ENCODE measurements around the gene PYCARD. TPM values are rescaled to one million over a fixed set of nuclear protein-coding genes. Genes with fewer than 3 reads are reported as not detected.
A peak's percentile ranks its signal among the peaks of the same experiment; 100 is the strongest.

Gene PYCARD
- total and polyA plus RNA-seq, 9 of the 15 experiments (the other 6 are each of a cell fraction or from before 2014, with no cell fraction given): 1.3 to 28.4 (median 6.0) TPM

DNA sequence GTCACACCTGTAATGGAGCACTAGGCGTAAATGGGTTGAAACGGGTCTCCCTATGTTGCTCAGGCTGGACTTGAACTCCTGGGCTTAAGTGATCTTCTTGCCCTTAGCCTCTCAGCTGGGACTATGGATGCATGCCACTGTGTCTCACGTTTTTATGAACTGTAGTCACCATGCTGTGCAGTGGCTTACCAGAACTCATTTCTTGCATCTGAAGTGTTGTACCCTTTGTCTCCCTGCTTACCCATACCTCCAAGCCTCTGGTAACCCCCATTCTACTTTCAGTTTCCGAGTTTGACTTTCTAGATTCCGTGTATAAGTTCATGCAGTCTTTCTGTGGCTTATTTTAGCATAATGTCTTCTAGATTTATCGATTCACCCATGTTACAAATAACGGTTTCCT, 7.7 kb downstream of the PYCARD start (continued):
- TF ChIP-seq, protein P1, sequence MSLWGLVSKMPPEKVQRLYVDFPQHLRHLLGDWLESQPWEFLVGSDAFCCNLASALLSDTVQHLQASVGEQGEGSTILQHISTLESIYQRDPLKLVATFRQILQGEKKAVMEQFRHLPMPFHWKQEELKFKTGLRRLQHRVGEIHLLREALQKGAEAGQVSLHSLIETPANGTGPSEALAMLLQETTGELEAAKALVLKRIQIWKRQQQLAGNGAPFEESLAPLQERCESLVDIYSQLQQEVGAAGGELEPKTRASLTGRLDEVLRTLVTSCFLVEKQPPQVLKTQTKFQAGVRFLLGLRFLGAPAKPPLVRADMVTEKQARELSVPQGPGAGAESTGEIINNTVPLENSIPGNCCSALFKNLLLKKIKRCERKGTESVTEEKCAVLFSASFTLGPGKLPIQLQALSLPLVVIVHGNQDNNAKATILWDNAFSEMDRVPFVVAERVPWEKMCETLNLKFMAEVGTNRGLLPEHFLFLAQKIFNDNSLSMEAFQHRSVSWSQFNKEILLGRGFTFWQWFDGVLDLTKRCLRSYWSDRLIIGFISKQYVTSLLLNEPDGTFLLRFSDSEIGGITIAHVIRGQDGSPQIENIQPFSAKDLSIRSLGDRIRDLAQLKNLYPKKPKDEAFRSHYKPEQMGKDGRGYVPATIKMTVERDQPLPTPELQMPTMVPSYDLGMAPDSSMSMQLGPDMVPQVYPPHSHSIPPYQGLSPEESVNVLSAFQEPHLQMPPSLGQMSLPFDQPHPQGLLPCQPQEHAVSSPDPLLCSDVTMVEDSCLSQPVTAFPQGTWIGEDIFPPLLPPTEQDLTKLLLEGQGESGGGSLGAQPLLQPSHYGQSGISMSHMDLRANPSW (CRISPR knock-in tag; IDR thresholded peaks at IDR 0.05): no peak
- TF ChIP-seq POLR2A (conservative IDR thresholded peaks at IDR 0.05) (peak; percentile 54), RBFOX2 (IDR thresholded peaks at IDR 0.05; ENCODE audit: low read depth, low read length) (peak; percentile 32; the same call in 1 of the 2 replicates), SUPT5H (IDR thresholded peaks at IDR 0.05) (peak; percentile 66), ZNF507 (tag; conservative IDR thresholded peaks at IDR 0.05) (no peak)

DNA sequence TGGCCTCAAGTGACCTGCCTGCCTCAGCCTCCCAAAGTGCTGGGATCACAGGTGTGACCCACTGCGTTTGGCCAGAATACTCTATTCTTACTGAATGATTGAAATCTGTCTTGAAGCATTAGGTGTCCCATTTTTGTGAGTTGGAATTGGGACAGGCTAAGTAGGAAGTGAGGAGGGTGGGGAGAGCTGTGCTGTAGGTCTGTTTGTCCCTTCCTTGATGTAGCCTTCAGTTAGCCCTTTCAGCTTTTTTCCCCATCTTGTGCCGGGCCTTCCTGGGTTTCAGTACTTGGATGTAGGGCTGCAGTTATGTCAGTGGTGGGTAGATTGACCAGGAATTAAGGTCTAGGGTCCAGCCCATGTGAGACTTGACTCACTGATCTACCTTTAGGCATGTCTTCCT, 8.7 kb downstream of the PYCARD start:
- Histone ChIP-seq H2AFZ (ENCODE audit: low read depth, low read length) (no peak overlapping the region), H3K36me3 (ENCODE audit: control insufficient read depth, insufficient read depth, low read length) (peaks cover 79% of the 10 kb centered on the region), H3K9me1 (ENCODE audit: control insufficient read depth, insufficient read depth, low read length) (no peaks in the 10 kb centered on the region), H3K79me2 (ENCODE audit: control insufficient read depth, insufficient read depth, low read length) (peaks cover 16% of the 10 kb centered on the region), H3K4me2 (ENCODE audit: insufficient read depth, low read length) (no peak overlapping the region), H3K9me3 (replicated peaks; ENCODE audit: control insufficient read depth, insufficient read depth, low read depth, low read length) (no peaks in the 10 kb centered on the region), H3K4me1 (replicated peaks in 1 of 2; ENCODE audit: control insufficient read depth in 2 of 2, insufficient read depth in 2 of 2, low read length in 2 of 2) (peaks cover 0 to 4% of the 10 kb centered on the region in 2 experiments; a peak in 2 of 5 replicates), H3K27ac (ENCODE audit: extremely low read depth, low read depth, low read length) (no peak overlapping the region), H3K9ac (ENCODE audit: insufficient read depth in 1 of 2, low read depth in 2 of 2, low read length in 2 of 2) (no peak overlapping the region), H4K20me1 (replicated peaks; ENCODE audit: control insufficient read depth, insufficient read depth, low read length) (peaks cover 15% of the 10 kb centered on the region), H3K27me3 (ENCODE audit: control insufficient read depth in 2 of 2, insufficient read depth in 2 of 2, low read length in 2 of 2) (no peaks in the 10 kb centered on the region), H3K4me3 (no peak overlapping the region)
- intact Hi-C loops (cut with micrococcal nuclease) (loop anchor here (1.0 kb wide), 1 partner anchor 9 kb away; no protein-coding TSS in a partner anchor), in situ Hi-C loops (cut with MboI) (no loop called here)
- 91% methylated on average over 2 of the region's 2 CpGs for WGBS (ENCODE audit: insufficient coverage, low coverage, missing lambda C conversion rate)
- ChIA-PET CTCF (ENCODE audit: low intra/inter-chr PET ratio) (no interaction called here), POLR2A (interaction anchor here (0.6 to 8.2 kb wide), 7 partner anchors 9 to 187 kb away, joined by 3 to 63 read pairs (median 4); partner anchors contain the start of genes FUS and PYCARD)
- peak in 1 of 4 experiments; percentile 13 for DNase-seq (ENCODE audit: extremely low read depth in 1 of 4, low spot score in 3 of 4)
- no peak for FAIRE-seq
- ATAC-seq: no peak; the same call in 2 of the 3 replicates
- no TSS peak for BruUV-seq (replicated peaks)
- TF ChIP-seq, protein P2, sequence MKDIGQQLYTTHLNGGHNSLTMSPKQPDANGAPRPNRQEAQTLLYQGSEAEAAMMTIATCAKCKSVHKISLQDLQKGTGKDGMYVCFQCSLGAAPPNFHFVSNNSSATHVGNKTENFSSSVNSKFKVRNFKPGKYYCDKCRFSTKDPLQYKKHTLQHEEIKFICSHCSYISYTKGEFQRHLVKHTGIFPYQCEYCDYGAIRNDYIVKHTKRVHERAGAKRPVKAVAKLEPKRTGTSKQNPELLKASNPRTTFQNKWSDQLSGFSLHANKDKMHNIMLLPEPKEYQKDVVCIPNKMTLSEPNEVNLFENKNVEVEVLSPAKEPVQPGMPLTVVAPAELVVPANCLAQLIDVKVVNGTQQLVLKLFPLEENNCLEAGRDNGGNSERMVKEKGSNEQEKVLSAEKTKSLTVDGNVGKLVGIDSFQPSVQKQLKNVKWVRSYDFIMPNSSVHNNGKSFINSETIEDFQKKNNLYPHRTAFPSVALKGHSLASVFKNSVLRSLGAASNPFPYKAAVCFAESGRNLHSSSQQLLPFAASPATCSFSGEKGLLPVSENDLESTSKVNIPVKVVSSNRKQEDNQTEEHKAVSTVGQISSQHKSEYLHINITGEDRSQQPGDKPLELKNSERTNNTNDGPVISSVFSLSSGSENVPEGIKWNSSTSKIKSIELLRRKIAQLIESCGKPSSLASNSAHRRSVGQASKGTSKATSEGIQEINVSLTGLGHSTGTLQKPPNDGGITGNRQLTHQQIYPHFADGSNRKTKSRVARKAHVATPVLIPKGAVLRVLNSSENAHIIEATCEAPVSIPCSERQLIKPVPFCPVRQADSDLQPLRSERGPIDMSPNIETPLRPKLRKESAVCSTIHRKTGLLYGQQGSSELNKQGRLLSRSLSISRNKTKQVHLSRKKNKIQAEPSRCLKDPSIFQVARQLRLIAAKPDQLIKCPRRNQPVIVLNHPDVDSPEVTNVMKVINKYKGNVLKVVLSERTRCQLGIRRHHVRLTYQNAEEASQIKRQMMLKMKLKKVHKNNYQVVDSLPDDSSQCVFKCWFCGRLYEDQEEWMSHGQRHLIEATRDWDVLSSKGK (CRISPR knock-in tag; IDR thresholded peaks at IDR 0.05): no peak
- TF ChIP-seq SRF (CRISPR knock-in tag; IDR thresholded peaks at IDR 0.05) (no peak), GATAD2A (IDR thresholded peaks at IDR 0.05) (no peak)
- TF ChIP-seq, protein P3, sequence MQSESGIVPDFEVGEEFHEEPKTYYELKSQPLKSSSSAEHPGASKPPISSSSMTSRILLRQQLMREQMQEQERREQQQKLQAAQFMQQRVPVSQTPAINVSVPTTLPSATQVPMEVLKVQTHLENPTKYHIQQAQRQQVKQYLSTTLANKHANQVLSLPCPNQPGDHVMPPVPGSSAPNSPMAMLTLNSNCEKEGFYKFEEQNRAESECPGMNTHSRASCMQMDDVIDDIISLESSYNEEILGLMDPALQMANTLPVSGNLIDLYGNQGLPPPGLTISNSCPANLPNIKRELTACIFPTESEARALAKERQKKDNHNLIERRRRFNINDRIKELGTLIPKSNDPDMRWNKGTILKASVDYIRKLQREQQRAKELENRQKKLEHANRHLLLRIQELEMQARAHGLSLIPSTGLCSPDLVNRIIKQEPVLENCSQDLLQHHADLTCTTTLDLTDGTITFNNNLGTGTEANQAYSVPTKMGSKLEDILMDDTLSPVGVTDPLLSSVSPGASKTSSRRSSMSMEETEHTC (IDR thresholded peaks at IDR 0.05): no peak
- TF ChIP-seq, protein P4, sequence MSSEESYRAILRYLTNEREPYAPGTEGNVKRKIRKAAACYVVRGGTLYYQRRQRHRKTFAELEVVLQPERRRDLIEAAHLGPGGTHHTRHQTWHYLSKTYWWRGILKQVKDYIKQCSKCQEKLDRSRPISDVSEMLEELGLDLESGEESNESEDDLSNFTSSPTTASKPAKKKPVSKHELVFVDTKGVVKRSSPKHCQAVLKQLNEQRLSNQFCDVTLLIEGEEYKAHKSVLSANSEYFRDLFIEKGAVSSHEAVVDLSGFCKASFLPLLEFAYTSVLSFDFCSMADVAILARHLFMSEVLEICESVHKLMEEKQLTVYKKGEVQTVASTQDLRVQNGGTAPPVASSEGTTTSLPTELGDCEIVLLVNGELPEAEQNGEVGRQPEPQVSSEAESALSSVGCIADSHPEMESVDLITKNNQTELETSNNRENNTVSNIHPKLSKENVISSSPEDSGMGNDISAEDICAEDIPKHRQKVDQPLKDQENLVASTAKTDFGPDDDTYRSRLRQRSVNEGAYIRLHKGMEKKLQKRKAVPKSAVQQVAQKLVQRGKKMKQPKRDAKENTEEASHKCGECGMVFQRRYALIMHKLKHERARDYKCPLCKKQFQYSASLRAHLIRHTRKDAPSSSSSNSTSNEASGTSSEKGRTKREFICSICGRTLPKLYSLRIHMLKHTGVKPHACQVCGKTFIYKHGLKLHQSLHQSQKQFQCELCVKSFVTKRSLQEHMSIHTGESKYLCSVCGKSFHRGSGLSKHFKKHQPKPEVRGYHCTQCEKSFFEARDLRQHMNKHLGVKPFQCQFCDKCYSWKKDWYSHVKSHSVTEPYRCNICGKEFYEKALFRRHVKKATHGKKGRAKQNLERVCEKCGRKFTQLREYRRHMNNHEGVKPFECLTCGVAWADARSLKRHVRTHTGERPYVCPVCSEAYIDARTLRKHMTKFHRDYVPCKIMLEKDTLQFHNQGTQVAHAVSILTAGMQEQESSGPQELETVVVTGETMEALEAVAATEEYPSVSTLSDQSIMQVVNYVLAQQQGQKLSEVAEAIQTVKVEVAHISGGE (CRISPR knock-in tag; IDR thresholded peaks at IDR 0.05): no peak

Data from K562 (cell line).